SK-MEL-5 (cell line): Measurements from ENCODE around the gene SARNP. TPM values are rescaled to one million over a fixed set of nuclear protein-coding genes. Genes with fewer than 3 reads are reported as not detected.

Experiments used
- small RNA-seq, 2 experiments: library from RNA; depleted of rRNA; stranded (forward); fragments of <200 nt; gene quantifications; one replicate each; pipeline ENCODE3, GENCODE V24; 2014
- total RNA-seq: library from RNA; depleted of rRNA; stranded (reverse); fragments of >200 nt; shearing (Covaris generic); gene quantifications from 2 replicates; pipeline ENCODE4 v1.2.3, GENCODE V29; 2014; rRNA removed

The SARNP gene
- total RNA-seq, 1 experiment from 2014 or later: 69.4 TPM

Small RNA genes within 50 kb of the gene (small RNA-seq; reads per million reads assigned to genes)
- gene AC009779.1 (0 reads per million in 2 experiments), gene RF00017 (0 reads per million in 2 experiments)

Other genes starting within 250 kb of the SARNP start
- not detected in 2 replicates for gene OR2AP1, start 245.3 kb downstream of the SARNP start, total RNA-seq
- not detected in 2 replicates for gene OR10P1, start 180.8 kb downstream of the SARNP start, total RNA-seq
- 60.5 and 65.4 TPM in 2 replicates for gene ITGA7, start 109.8 kb downstream of the SARNP start, total RNA-seq
- gene BLOC1S1, start 101.7 kb downstream of the SARNP start, total RNA-seq: 119 and 124 TPM in 2 replicates
- 2.3 and 3.0 TPM in 2 replicates for gene RDH5, start 97.3 kb downstream of the SARNP start, total RNA-seq
- gene CD63, start 88.7 kb downstream of the SARNP start, total RNA-seq: 3,613 and 3,895 TPM in 2 replicates
- 12.1 and 15.0 TPM in 2 replicates for gene GDF11, start 74.6 kb downstream of the SARNP start, total RNA-seq
- 51.7 and 52.2 TPM in 2 replicates for gene ORMDL2, start 317 bp upstream of the SARNP start, total RNA-seq
- gene DNAJC14, start 11.9 kb upstream of the SARNP start, total RNA-seq: 51.4 and 51.9 TPM in 2 replicates
- not detected in 2 replicates for gene MMP19, start 25.2 kb upstream of the SARNP start, total RNA-seq
- 21.1 and 29.2 TPM in 2 replicates for gene PYM1, start 110.2 kb upstream of the SARNP start, total RNA-seq
- 5.7 and 6.9 TPM in 2 replicates for gene DGKA, start 113.4 kb upstream of the SARNP start, total RNA-seq
- gene PMEL, start 148.3 kb upstream of the SARNP start, total RNA-seq: 10,199 and 10,765 TPM in 2 replicates
- 896 and 917 TPM in 2 replicates for gene CDK2, start 149.1 kb upstream of the SARNP start, total RNA-seq
- gene RAB5B, start 156.4 kb upstream of the SARNP start, total RNA-seq: 169 and 175 TPM in 2 replicates
- 11.2 and 16.1 TPM in 2 replicates for gene SUOX, start 179.6 kb upstream of the SARNP start, total RNA-seq
- gene IKZF4, start 203.3 kb upstream of the SARNP start, total RNA-seq: 0.79 and 1.1 TPM in 2 replicates
- 372 and 394 TPM in 2 replicates for gene RPS26, start 224.2 kb upstream of the SARNP start, total RNA-seq